WTC11 (cell line): ENCODE measurements around the gene TXNDC15. TPM values are rescaled to one million over a fixed set of nuclear protein-coding genes. Genes with fewer than 3 reads are reported as not detected.
A peak's percentile ranks its signal among the peaks of the same experiment; 100 is the strongest.

Source experiments
- ATAC-seq: fragments of 200-7000 bp; cut with Tn5 transposase; 2 replicates; pipeline ENCODE4 v1.10.0; 2021; ENCODE audit warnings: mild to moderate bottlenecking, moderate library complexity
- CTCF ChIA-PET: fragments of 300-600 bp; sonication (Branson Sonifier 250); formaldehyde crosslinking; loops from one replicate; lab custom pipeline; 2021; ENCODE audit warnings: antibody characterized with exemption; lab: Charles Lee
- POLR2A ChIA-PET: fragments of 350-600 bp; sonication (Branson Sonifier 250); formaldehyde crosslinking; loops from one replicate; lab custom pipeline; 2021; ENCODE audit warnings: antibody characterized with exemption; lab: Charles Lee
- DNase-seq: peaks from one replicate; pipeline ENCODE4 v3.0.0; 2021; ENCODE audit warnings: low spot score
- H3K27ac Mint-ChIP-seq: 2 replicates; pipeline ENCODE4 v1.8.0; 2021; ENCODE audit warnings: mixed read lengths
- H3K27me3 Mint-ChIP-seq: 2 replicates; pipeline ENCODE4 v1.8.0; 2021; ENCODE audit warnings: low read depth, mild to moderate bottlenecking, moderate library complexity, mixed read lengths
- H3K36me3 Mint-ChIP-seq: 2 replicates; pipeline ENCODE4 v1.8.0; 2021; ENCODE audit warnings: mixed read lengths
- H3K4me1 Mint-ChIP-seq: 2 replicates; pipeline ENCODE4 v1.8.0; 2022; ENCODE audit warnings: mixed read lengths
- H3K4me3 Mint-ChIP-seq: 2 replicates; pipeline ENCODE4 v1.8.0; 2021; ENCODE audit warnings: mild to moderate bottlenecking, moderate library complexity, mixed read lengths
- H3K9me3 Mint-ChIP-seq: 2 replicates; pipeline ENCODE4 v1.8.0; 2021; ENCODE audit warnings: mixed read lengths
- CREM ChIP-seq: sonication (generic); formaldehyde crosslinking; IDR thresholded peaks from 2 replicates; pipeline ENCODE4 v1.8.1; 2022; ENCODE audit warnings: mild to moderate bottlenecking, missing genetic modification reagents, moderate library complexity
- ETV6 ChIP-seq: sonication (generic); formaldehyde crosslinking; IDR thresholded peaks from 2 replicates; pipeline ENCODE4 v1.8.1; 2022; ENCODE audit warnings: mild to moderate bottlenecking, missing genetic modification reagents
- GABPB1 ChIP-seq: sonication (generic); formaldehyde crosslinking; IDR thresholded peaks from 2 replicates; pipeline ENCODE4 v1.8.1; 2023; ENCODE audit warnings: mild to moderate bottlenecking, missing genetic modification reagents
- GRHL2 ChIP-seq: fragments of 250-450 bp; sonication (Bioruptor Pico); IDR thresholded peaks from 2 replicates; pipeline ENCODE4 v1.8.0; 2022; ENCODE audit warnings: mild to moderate bottlenecking, moderate library complexity; ENCODE audit not compliant: insufficient replicate concordance, severe bottlenecking
- HMGA2 ChIP-seq: fragments of 250-450 bp; sonication (Bioruptor Pico); IDR thresholded peaks from 2 replicates; pipeline ENCODE4 v1.4.0; 2021; ENCODE audit warnings: mild to moderate bottlenecking, moderate library complexity
- JUN ChIP-seq: sonication (generic); formaldehyde crosslinking; IDR thresholded peaks from 2 replicates; pipeline ENCODE4 v1.8.0; 2023; ENCODE audit warnings: mild to moderate bottlenecking, missing genetic modification reagents
- MYBL2 ChIP-seq: sonication (generic); formaldehyde crosslinking; IDR thresholded peaks from 2 replicates; pipeline ENCODE4 v1.8.1; 2023; ENCODE audit warnings: mild to moderate bottlenecking, moderate library complexity, missing genetic modification reagents
- NR1H2 ChIP-seq: sonication (generic); formaldehyde crosslinking; IDR thresholded peaks from 2 replicates; pipeline ENCODE4 v1.9.0; 2021; ENCODE audit warnings: mild to moderate bottlenecking, moderate library complexity, missing genetic modification reagents
- NR2C2 ChIP-seq: sonication (generic); formaldehyde crosslinking; IDR thresholded peaks from 2 replicates; pipeline ENCODE4 v1.8.0; 2022; ENCODE audit warnings: mild to moderate bottlenecking, missing genetic modification reagents
- RELA ChIP-seq: sonication (generic); formaldehyde crosslinking; IDR thresholded peaks from 2 replicates; pipeline ENCODE4 v1.8.1; 2022; ENCODE audit warnings: missing genetic modification reagents, mild to moderate bottlenecking, borderline replicate concordance
- RORB ChIP-seq: fragments of 250-450 bp; sonication (Bioruptor Pico); IDR thresholded peaks from 2 replicates; pipeline ENCODE4 v1.9.0; 2021; ENCODE audit warnings: mild to moderate bottlenecking
- SP1 ChIP-seq: sonication (generic); formaldehyde crosslinking; conservative IDR thresholded peaks from 2 replicates; pipeline ENCODE4 v1.8.1; 2022; ENCODE audit warnings: missing genetic modification reagents
- ZNF232 ChIP-seq: sonication (generic); formaldehyde crosslinking; IDR thresholded peaks from 2 replicates; pipeline ENCODE4 v1.8.0; 2022; ENCODE audit warnings: mild to moderate bottlenecking, missing genetic modification reagents
- ZNF423 ChIP-seq: fragments of 250-450 bp; sonication (Bioruptor Pico); IDR thresholded peaks from 2 replicates; pipeline ENCODE4 v2.1.2; 2022; ENCODE audit warnings: mild to moderate bottlenecking, moderate library complexity
- ZNF671 ChIP-seq: fragments of 250-450 bp; sonication (Bioruptor Pico); IDR thresholded peaks from 2 replicates; pipeline ENCODE4 v1.8.0; 2021; ENCODE audit warnings: mild to moderate bottlenecking
- total RNA-seq: library from RNA; stranded (reverse); gene quantifications from 3 replicates; pipeline ENCODE4 v1.2.3, GENCODE V29; 2021
- TF ChIP-seq, protein P1 (sequence below): fragments of 200-600 bp; IDR thresholded peaks from 2 replicates; pipeline ENCODE4 v1.8.0; 2022; ENCODE audit warnings: antibody characterized with exemption
- TF ChIP-seq, protein P2 (sequence below): sonication (generic); formaldehyde crosslinking; IDR thresholded peaks from 2 replicates; pipeline ENCODE4 v1.8.1; 2023; ENCODE audit warnings: mild to moderate bottlenecking, missing genetic modification reagents, moderate library complexity
- TF ChIP-seq, protein P3 (sequence below): sonication (generic); formaldehyde crosslinking; IDR thresholded peaks from 2 replicates; pipeline ENCODE4 v1.8.1; 2022; ENCODE audit warnings: missing genetic modification reagents, borderline replicate concordance
- TF ChIP-seq, protein P4 (sequence below): sonication (generic); formaldehyde crosslinking; IDR thresholded peaks from 2 replicates; pipeline ENCODE4 v1.8.0; 2023; ENCODE audit warnings: missing genetic modification reagents
- TF ChIP-seq, protein P5 (sequence below): sonication (generic); formaldehyde crosslinking; IDR thresholded peaks from 2 replicates; pipeline ENCODE4 v1.8.1; 2022; ENCODE audit warnings: low read depth, mild to moderate bottlenecking, moderate library complexity, missing genetic modification reagents, borderline replicate concordance
- TF ChIP-seq, protein P6 (sequence below): fragments of 250-450 bp; sonication (Bioruptor Pico); IDR thresholded peaks from 2 replicates; pipeline ENCODE4 v1.9.0; 2021; ENCODE audit warnings: mild to moderate bottlenecking
- TF ChIP-seq, protein P7 (sequence below): sonication (generic); formaldehyde crosslinking; IDR thresholded peaks from 2 replicates; pipeline ENCODE4 v1.8.1; 2023; ENCODE audit warnings: mild to moderate bottlenecking, missing genetic modification reagents, moderate library complexity
- TF ChIP-seq, protein P8 (sequence below): sonication (generic); formaldehyde crosslinking; IDR thresholded peaks from 2 replicates; pipeline ENCODE4 v1.8.0; 2022; ENCODE audit warnings: mild to moderate bottlenecking, missing genetic modification reagents

Gene TXNDC15
- total RNA-seq, 1 experiment from 2014 or later: 26.1 TPM

DNA sequence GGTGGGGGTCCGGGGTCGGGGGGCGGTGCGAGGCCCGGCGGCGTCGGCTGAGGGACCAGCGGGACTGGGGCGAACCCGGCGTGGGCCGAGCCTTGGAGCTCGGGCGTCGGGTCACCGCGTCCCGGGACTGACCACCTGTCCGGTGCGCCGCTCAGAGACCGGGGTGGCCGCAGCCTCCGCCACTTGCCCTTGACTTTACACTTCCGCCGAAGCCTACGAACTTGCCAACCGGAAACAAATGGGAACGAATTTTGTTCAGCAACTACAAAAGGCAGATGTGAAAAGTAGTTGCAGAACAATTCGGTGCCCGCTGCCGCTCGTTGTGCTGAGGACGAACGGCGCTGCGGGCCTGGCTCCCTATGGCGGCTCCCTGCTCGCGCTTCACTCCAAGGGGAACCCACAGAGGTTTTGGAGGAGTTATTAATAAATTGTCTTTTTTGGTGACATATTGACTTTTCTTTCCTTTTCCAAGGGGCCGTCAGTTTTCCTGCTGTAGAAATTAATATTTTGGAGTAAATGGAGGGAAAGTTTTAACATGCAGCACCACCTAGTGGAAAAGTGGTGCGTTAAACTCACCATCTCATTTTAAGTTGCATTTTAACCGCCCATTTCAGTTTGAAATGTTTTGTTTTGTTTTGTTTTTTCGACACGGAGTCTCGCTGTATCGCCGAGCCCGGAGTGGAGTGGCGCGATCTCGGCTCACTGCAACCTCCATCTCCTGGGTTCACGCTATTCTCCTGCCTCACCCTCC, 31.2 kb downstream of the TXNDC15 start (continued):
- TF ChIP-seq, protein P1, sequence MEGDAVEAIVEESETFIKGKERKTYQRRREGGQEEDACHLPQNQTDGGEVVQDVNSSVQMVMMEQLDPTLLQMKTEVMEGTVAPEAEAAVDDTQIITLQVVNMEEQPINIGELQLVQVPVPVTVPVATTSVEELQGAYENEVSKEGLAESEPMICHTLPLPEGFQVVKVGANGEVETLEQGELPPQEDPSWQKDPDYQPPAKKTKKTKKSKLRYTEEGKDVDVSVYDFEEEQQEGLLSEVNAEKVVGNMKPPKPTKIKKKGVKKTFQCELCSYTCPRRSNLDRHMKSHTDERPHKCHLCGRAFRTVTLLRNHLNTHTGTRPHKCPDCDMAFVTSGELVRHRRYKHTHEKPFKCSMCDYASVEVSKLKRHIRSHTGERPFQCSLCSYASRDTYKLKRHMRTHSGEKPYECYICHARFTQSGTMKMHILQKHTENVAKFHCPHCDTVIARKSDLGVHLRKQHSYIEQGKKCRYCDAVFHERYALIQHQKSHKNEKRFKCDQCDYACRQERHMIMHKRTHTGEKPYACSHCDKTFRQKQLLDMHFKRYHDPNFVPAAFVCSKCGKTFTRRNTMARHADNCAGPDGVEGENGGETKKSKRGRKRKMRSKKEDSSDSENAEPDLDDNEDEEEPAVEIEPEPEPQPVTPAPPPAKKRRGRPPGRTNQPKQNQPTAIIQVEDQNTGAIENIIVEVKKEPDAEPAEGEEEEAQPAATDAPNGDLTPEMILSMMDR: peak; percentile 59; the same call in 1 of the 2 replicates
- TF ChIP-seq ZNF671 (CRISPR knock-in tag): 0 out of 2 replicates have a peak, but pooled peaks have one; percentile 15
- no peak for TF ChIP-seq GABPB1 (CRISPR knock-in tag)
- TF ChIP-seq, protein P2, sequence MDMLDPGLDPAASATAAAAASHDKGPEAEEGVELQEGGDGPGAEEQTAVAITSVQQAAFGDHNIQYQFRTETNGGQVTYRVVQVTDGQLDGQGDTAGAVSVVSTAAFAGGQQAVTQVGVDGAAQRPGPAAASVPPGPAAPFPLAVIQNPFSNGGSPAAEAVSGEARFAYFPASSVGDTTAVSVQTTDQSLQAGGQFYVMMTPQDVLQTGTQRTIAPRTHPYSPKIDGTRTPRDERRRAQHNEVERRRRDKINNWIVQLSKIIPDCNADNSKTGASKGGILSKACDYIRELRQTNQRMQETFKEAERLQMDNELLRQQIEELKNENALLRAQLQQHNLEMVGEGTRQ (CRISPR knock-in tag): no peak
- no peak for TF ChIP-seq SP1 (CRISPR knock-in tag)
- TF ChIP-seq, protein P3, sequence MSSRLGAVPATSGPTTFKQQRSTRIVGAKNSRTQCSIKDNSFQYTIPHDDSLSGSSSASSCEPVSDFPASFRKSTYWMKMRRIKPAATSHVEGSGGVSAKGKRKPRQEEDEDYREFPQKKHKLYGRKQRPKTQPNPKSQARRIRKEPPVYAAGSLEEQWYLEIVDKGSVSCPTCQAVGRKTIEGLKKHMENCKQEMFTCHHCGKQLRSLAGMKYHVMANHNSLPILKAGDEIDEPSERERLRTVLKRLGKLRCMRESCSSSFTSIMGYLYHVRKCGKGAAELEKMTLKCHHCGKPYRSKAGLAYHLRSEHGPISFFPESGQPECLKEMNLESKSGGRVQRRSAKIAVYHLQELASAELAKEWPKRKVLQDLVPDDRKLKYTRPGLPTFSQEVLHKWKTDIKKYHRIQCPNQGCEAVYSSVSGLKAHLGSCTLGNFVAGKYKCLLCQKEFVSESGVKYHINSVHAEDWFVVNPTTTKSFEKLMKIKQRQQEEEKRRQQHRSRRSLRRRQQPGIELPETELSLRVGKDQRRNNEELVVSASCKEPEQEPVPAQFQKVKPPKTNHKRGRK (CRISPR knock-in tag): no peak
- TF ChIP-seq, protein P4, sequence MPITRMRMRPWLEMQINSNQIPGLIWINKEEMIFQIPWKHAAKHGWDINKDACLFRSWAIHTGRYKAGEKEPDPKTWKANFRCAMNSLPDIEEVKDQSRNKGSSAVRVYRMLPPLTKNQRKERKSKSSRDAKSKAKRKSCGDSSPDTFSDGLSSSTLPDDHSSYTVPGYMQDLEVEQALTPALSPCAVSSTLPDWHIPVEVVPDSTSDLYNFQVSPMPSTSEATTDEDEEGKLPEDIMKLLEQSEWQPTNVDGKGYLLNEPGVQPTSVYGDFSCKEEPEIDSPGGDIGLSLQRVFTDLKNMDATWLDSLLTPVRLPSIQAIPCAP (CRISPR knock-in tag): no peak
- no peak for TF ChIP-seq ZNF423
- no peak for TF ChIP-seq GRHL2 (CRISPR knock-in tag)
- no peak for TF ChIP-seq MYBL2 (CRISPR knock-in tag)
- TF ChIP-seq ETV6: no peak

DNA sequence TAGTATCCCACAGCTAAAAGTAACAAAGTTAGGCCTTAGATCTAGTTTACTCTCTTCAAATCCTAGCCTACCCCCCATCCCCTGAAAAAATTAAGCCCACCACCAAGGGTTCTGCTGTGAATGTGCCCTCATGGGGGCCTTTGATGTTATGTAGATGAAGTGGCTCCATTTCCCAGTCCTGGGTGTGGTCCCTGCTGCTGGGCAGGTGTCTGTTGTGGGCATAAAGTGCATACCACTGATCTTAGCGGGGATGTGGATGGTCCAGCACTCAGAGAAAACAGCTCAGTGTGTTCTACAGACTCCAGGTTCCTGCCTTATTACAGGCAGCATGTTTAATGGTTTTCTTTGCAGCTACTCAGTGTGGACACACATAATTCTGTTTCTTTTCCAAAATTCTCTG, 32.6 kb downstream of the TXNDC15 start:
- no peaks in the 10 kb centered on the region for H3K27me3 Mint-ChIP-seq
- ChIA-PET CTCF (interaction anchor here (1.2 to 3.3 kb wide), 3 partner anchors 10 to 167 kb away, joined by 11 to 30 read pairs (median 30); partner anchors contain the start of genes CAMLG and TXNDC15), POLR2A (no interaction called here)
- DNase-seq (no peak), ATAC-seq (no peak)
- H3K9me3 Mint-ChIP-seq: no peaks in the 10 kb centered on the region
- H3K4me3 Mint-ChIP-seq: peak overlapping the region; percentile 41; the same call in 1 of the 2 replicates
- peaks cover 7% of the 10 kb centered on the region for H3K4me1 Mint-ChIP-seq
- H3K27ac Mint-ChIP-seq: no peak overlapping the region
- peaks cover 2% of the 10 kb centered on the region; the same call in 1 of the 2 replicates for H3K36me3 Mint-ChIP-seq
- no peak for TF ChIP-seq RORB (CRISPR knock-in tag)
- TF ChIP-seq HMGA2: no peak
- TF ChIP-seq JUN (CRISPR knock-in tag): no peak
- no peak for TF ChIP-seq ZNF232 (CRISPR knock-in tag)
- TF ChIP-seq GABPB1 (CRISPR knock-in tag): no peak
- TF ChIP-seq, protein P5, sequence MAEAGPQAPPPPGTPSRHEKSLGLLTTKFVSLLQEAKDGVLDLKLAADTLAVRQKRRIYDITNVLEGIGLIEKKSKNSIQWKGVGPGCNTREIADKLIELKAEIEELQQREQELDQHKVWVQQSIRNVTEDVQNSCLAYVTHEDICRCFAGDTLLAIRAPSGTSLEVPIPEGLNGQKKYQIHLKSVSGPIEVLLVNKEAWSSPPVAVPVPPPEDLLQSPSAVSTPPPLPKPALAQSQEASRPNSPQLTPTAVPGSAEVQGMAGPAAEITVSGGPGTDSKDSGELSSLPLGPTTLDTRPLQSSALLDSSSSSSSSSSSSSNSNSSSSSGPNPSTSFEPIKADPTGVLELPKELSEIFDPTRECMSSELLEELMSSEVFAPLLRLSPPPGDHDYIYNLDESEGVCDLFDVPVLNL (CRISPR knock-in tag): no peak
- TF ChIP-seq, protein P6, sequence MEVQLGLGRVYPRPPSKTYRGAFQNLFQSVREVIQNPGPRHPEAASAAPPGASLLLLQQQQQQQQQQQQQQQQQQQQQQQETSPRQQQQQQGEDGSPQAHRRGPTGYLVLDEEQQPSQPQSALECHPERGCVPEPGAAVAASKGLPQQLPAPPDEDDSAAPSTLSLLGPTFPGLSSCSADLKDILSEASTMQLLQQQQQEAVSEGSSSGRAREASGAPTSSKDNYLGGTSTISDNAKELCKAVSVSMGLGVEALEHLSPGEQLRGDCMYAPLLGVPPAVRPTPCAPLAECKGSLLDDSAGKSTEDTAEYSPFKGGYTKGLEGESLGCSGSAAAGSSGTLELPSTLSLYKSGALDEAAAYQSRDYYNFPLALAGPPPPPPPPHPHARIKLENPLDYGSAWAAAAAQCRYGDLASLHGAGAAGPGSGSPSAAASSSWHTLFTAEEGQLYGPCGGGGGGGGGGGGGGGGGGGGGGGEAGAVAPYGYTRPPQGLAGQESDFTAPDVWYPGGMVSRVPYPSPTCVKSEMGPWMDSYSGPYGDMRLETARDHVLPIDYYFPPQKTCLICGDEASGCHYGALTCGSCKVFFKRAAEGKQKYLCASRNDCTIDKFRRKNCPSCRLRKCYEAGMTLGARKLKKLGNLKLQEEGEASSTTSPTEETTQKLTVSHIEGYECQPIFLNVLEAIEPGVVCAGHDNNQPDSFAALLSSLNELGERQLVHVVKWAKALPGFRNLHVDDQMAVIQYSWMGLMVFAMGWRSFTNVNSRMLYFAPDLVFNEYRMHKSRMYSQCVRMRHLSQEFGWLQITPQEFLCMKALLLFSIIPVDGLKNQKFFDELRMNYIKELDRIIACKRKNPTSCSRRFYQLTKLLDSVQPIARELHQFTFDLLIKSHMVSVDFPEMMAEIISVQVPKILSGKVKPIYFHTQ: no peak
- TF ChIP-seq NR1H2 (CRISPR knock-in tag): no peak
- TF ChIP-seq, protein P7, sequence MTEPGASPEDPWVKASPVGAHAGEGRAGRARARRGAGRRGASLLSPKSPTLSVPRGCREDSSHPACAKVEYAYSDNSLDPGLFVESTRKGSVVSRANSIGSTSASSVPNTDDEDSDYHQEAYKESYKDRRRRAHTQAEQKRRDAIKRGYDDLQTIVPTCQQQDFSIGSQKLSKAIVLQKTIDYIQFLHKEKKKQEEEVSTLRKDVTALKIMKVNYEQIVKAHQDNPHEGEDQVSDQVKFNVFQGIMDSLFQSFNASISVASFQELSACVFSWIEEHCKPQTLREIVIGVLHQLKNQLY (CRISPR knock-in tag): no peak
- TF ChIP-seq NR2C2: no peak
- no peak for TF ChIP-seq CREM (CRISPR knock-in tag)
- TF ChIP-seq, protein P8, sequence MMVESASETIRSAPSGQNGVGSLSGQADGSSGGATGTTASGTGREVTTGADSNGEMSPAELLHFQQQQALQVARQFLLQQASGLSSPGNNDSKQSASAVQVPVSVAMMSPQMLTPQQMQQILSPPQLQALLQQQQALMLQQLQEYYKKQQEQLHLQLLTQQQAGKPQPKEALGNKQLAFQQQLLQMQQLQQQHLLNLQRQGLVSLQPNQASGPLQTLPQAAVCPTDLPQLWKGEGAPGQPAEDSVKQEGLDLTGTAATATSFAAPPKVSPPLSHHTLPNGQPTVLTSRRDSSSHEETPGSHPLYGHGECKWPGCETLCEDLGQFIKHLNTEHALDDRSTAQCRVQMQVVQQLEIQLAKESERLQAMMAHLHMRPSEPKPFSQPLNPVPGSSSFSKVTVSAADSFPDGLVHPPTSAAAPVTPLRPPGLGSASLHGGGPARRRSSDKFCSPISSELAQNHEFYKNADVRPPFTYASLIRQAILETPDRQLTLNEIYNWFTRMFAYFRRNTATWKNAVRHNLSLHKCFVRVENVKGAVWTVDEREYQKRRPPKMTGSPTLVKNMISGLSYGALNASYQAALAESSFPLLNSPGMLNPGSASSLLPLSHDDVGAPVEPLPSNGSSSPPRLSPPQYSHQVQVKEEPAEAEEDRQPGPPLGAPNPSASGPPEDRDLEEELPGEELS (CRISPR knock-in tag): no peak
- TF ChIP-seq RELA (CRISPR knock-in tag): no peak
